Neural crest cell (in vitro differentiated cells): ENCODE results near the gene C9orf40. TPM values are rescaled to one million over a fixed set of nuclear protein-coding genes. Genes with fewer than 3 reads are reported as not detected.

Experiments
- DNase-seq: peaks from one replicate; pipeline ENCODE4 v3.0.0; 2021; ENCODE audit warnings: low read depth, mixed read lengths, low spot score
- H3K27ac Mint-ChIP-seq: one replicate; pipeline ENCODE4 v1.8.0; 2021; ENCODE audit warnings: mild to moderate bottlenecking, mixed read lengths; ENCODE audit not compliant: unreplicated experiment
- H3K27me3 Mint-ChIP-seq: 2 replicates; pipeline ENCODE4 v1.8.0; 2021; ENCODE audit warnings: low read depth, mild to moderate bottlenecking, mixed read lengths
- H3K36me3 Mint-ChIP-seq: 2 replicates; pipeline ENCODE4 v1.8.0; 2021; ENCODE audit warnings: low read depth, mild to moderate bottlenecking, mixed read lengths
- H3K4me1 Mint-ChIP-seq: 2 replicates; pipeline ENCODE4 v1.8.0; 2021; ENCODE audit warnings: mixed read lengths
- H3K4me3 Mint-ChIP-seq: one replicate; pipeline ENCODE4 v1.8.0; 2021; ENCODE audit warnings: mild to moderate bottlenecking, mixed read lengths
- H3K9me3 Mint-ChIP-seq: 2 replicates; pipeline ENCODE4 v1.8.0; 2021; ENCODE audit warnings: mixed read lengths
- total RNA-seq: library from RNA; stranded (reverse); gene quantifications from 2 replicates; pipeline ENCODE4 v1.2.1, GENCODE V29; 2021
- TF ChIP-seq, protein P1 (sequence below): fragments of 200-600 bp; sonication (generic); conservative IDR thresholded peaks from 2 replicates; pipeline ENCODE4 v1.5.0; 2021; ENCODE audit warnings: antibody characterized with exemption, mild to moderate bottlenecking

Gene C9orf40
- total RNA-seq, 1 donor from 2014 or later: 12.7 TPM

DNA sequence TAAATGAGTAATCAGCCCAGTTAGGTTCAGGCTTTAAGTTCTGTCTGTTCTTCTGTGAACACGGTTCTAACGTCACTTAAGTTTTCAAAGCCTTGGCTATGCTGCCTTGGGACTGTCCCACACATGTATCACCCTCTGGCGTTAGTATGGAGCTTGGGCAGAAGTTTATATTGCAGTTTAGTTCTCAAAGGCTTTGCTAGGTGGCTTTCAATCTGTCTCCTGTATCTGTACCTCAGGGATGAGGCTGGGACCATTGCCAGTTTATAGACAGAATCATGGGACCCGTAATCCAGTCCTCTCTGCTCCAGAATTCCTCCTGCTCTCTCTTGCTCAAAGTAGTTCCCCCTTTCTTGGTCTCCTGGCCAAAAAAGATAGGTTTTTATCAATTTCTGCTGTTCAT is 12.1 kb downstream of the C9orf40 start:
- no peaks in the 10 kb centered on the region for H3K36me3 Mint-ChIP-seq
- H3K27ac Mint-ChIP-seq: no peak overlapping the region
- TF ChIP-seq, protein P1, sequence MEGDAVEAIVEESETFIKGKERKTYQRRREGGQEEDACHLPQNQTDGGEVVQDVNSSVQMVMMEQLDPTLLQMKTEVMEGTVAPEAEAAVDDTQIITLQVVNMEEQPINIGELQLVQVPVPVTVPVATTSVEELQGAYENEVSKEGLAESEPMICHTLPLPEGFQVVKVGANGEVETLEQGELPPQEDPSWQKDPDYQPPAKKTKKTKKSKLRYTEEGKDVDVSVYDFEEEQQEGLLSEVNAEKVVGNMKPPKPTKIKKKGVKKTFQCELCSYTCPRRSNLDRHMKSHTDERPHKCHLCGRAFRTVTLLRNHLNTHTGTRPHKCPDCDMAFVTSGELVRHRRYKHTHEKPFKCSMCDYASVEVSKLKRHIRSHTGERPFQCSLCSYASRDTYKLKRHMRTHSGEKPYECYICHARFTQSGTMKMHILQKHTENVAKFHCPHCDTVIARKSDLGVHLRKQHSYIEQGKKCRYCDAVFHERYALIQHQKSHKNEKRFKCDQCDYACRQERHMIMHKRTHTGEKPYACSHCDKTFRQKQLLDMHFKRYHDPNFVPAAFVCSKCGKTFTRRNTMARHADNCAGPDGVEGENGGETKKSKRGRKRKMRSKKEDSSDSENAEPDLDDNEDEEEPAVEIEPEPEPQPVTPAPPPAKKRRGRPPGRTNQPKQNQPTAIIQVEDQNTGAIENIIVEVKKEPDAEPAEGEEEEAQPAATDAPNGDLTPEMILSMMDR: no peak
- H3K4me3 Mint-ChIP-seq: no peak overlapping the region
- no peak for DNase-seq
- H3K27me3 Mint-ChIP-seq: no peaks in the 10 kb centered on the region
- H3K4me1 Mint-ChIP-seq: no peaks in the 10 kb centered on the region
- no peaks in the 10 kb centered on the region for H3K9me3 Mint-ChIP-seq

DNA sequence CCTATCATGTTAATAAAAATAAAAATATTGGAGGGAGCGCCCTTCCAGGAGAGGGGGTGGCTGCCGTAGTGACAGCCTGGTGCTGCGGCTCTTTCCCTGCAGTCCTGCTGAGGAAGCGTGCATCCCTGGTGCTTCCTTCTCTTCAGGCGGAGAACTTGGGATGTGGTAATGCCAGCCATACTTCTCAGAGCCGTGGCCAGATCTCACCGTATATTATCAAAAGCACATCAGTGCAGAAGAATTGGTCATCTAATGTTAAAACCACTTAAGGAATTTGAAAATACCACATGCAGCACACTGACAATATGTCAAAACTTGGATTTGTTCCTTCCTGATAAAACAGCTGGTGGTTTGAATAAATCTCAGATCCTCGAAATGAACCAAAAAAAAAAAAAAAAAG is 17.7 kb downstream of the C9orf40 start:
- Mint-ChIP-seq H3K27me3 (no peaks in the 10 kb centered on the region), H3K4me3 (no peak overlapping the region), H3K4me1 (no peaks in the 10 kb centered on the region), H3K27ac (no peak overlapping the region), H3K36me3 (no peaks in the 10 kb centered on the region), H3K9me3 (peaks cover 10% of the 10 kb centered on the region)
- no peak for DNase-seq
- TF ChIP-seq, protein P1: no peak

DNA sequence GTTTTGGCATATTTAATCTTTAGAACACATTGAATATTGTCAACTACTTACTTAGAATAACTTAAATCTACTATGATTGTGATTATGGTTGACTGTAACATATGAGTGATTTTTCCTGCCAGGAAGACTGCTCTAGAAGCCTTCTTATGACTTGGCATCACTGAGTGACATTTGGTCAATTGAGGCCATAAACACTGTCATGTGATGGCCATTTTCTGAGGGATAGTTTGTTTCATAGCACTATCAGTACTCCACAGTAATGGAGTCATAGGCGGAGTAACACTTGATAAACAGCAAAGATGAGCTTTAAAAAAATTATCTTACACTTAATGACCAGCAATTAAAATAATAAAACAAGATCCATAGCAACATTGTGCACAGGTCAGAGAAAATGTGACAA is 31.0 kb downstream of the C9orf40 start:
- Mint-ChIP-seq H3K4me3 (no peak overlapping the region), H3K9me3 (no peaks in the 10 kb centered on the region), H3K27me3 (no peaks in the 10 kb centered on the region), H3K4me1 (no peaks in the 10 kb centered on the region), H3K27ac (no peak overlapping the region), H3K36me3 (no peaks in the 10 kb centered on the region)
- TF ChIP-seq, protein P1: no peak
- DNase-seq: no peak

DNA sequence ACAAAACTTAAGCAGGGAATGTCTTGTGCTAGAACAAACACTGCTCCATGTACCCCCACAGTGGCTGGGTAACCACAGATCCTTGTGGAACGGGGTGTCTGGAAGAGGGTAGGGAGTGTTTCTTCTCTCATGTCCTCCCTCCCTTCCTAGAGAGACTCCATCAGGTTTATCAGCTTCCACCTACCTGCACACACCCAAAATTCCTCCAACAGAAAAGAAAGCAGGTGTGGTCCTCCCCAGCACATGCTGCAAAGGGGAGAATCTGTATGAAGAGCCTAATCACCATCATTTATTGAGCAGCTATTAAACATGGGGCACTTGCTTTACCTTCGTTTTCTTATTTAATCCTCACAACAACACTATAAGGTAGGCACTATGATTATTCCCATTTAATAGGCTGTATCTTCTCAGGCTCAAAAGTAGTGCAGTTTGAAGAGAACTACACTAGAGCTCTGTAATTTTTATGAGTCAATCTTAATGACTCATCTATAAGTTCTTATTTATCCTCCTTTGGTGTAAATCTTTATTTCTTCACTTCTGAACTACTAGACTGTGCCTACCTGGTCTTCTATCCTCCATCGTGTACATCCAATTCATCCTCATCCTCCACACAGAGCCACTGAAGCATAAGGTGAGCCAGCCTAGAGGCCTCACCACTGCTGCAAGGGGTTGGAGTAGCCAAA is 31.6 kb downstream of the C9orf40 start:
- DNase-seq: no peak
- Mint-ChIP-seq H3K9me3 (no peaks in the 10 kb centered on the region), H3K4me1 (no peaks in the 10 kb centered on the region), H3K27me3 (no peaks in the 10 kb centered on the region), H3K4me3 (no peak overlapping the region), H3K27ac (no peak overlapping the region), H3K36me3 (no peaks in the 10 kb centered on the region)
- TF ChIP-seq, protein P1: no peak

DNA sequence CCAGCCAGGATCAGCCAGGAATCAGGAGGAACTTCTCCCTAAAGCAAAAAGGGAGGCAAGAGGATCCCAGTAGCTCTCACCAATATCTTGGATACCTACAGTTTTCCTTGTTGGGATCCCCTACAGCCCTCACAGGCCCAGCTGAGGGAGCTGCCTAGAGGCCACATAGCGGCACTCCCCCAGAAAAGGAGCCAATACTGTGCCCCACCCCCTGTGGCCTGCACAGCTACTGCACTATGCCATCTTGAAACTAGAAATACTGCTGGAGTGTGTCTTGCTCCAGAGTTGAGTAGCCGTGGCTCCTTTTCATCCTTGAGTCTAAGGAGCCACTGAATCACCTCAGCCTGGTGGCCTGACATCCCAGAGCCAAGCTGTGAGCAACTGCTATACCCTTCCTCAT is 42.7 kb downstream of the C9orf40 start:
- TF ChIP-seq, protein P1: no peak
- no peaks in the 10 kb centered on the region for H3K27me3 Mint-ChIP-seq
- no peak for DNase-seq
- H3K4me3 Mint-ChIP-seq: no peak overlapping the region
- H3K9me3 Mint-ChIP-seq: no peaks in the 10 kb centered on the region
- no peaks in the 10 kb centered on the region for H3K4me1 Mint-ChIP-seq
- no peak overlapping the region for H3K27ac Mint-ChIP-seq
- H3K36me3 Mint-ChIP-seq: peaks cover 4% of the 10 kb centered on the region
